GM12872 (cell line): ENCODE results near the gene GLYR1.

ENCODE experiments used
- TF ChIP-seq, protein P1 (sequence below): IDR thresholded peaks from 3 replicates; pipeline ENCODE4 v1.5.1; 2011; ENCODE audit warnings: low read depth, mild to moderate bottlenecking, low read length, moderate library complexity; ENCODE audit not compliant: insufficient read depth

Gene GLYR1

DNA sequence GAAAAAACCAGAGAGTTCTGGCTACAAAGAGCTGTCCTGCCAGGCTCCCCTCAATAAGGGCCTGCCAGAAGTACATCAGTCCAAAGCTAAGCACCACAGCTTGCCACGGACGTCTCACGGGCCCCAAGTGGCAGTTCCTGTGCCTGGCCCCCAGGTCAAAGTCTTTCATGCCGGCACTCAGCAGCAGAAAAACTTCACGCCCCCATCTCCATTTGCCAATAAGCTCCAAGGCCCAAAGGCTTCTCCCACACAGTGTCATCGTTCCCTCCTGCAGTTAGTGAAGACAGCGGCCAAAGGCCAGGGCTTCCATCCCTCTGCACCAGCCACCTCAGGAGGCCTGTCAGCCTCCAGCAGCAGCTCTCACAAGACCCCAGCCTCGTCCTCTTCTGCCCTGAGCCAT is 27.6 kb upstream of the GLYR1 start:
- TF ChIP-seq, protein P1, sequence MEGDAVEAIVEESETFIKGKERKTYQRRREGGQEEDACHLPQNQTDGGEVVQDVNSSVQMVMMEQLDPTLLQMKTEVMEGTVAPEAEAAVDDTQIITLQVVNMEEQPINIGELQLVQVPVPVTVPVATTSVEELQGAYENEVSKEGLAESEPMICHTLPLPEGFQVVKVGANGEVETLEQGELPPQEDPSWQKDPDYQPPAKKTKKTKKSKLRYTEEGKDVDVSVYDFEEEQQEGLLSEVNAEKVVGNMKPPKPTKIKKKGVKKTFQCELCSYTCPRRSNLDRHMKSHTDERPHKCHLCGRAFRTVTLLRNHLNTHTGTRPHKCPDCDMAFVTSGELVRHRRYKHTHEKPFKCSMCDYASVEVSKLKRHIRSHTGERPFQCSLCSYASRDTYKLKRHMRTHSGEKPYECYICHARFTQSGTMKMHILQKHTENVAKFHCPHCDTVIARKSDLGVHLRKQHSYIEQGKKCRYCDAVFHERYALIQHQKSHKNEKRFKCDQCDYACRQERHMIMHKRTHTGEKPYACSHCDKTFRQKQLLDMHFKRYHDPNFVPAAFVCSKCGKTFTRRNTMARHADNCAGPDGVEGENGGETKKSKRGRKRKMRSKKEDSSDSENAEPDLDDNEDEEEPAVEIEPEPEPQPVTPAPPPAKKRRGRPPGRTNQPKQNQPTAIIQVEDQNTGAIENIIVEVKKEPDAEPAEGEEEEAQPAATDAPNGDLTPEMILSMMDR, result no peak

DNA sequence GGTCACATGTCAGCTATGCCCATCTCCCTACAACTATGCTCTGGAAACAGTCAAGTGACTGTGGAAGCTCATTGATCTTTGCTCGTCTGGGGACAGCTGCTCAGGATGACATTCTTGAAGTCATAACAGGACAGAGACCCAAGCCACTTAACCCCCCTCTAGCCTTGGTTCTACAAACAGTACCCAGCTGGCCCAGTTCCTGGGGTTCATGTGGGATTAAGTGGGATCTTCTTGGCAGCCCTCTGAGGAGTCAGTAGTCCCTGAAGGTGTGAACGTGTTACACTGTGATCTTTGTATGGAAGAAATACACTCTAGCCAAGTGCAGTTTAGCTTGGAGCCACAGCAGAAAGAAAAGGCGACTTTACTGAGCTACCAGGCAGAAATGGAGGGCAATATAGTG is 26.0 kb upstream of the GLYR1 start:
- TF ChIP-seq, protein P1, result no peak

DNA sequence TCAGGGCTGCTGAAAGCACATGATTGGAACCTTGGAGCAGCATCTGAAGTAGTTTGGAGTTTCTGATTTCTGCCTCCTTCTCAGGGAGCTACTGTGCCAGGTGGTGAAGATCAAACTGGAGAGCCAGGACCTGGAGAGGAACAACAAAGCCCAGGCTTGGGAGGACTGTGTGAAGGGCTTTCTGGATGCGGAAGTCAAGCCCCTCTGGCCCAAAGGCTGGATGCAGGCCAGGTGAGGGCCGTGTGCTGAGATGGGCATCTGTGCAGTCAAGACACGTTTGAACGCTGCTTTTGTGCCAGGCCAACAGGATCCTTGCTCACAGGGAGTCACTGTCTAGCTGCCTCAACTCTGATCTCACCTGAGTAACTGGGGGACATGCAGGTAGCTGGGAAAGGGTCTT is 24.0 kb upstream of the GLYR1 start:
- TF ChIP-seq, protein P1, result no peak

DNA sequence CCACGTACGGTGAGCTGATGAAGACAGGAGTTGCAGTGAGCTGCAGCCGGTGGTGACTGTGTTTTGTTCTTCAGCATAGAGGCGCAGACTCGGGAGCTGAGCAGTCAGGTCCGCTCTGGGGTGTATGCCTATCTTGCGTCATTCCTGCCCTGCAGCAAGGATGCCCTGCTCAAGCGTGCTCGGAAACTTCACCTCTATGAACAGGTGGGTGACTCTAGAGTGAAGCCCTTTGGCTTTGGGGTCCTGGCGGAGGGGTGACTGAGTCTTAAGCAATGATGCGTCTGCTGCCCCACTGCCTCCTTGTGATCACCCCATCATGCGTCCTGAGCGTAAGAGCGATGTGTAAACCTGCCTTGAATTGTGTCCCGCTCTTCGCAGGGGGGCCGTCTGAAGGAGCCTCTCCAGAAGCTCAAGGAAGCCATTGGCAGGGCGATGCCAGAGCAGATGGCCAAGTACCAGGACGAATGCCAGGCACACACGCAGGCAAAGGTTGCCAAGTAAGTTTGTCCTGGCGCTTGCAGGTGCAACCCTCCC is 23.1 kb upstream of the GLYR1 start:
- TF ChIP-seq, protein P1, result no peak

DNA sequence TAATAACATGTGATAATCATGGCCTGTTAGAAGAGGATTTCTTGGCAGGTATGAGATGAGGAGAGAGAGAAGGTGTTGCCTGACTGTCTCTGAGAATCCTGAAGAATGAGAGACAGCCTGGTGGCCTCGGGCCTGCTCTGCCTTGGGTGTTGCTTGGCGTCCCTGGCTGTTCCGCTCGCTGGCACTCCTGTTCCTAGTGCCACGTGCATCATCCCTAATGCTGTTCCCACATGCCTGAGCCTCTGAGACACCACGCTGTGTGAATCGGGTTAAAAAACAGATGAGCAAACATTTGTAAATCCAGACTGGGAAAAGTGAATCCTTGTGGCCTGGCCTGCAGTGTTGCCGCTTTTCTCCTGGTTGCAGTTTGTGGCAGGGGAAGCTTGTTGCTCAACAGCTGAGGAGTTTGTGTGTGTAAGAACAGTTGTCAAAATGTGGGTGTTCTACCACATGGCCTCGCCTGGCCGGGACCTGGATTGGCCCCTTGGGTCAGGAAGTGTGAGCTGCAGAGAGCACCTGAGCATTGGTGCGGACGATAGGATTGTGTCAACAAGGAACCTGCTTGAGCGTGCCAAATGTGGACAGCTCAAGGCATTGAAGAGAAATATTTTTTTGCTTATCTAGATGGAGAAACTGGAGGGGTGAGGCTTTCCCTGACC is 22.2 kb upstream of the GLYR1 start:
- TF ChIP-seq, protein P1, result no peak

DNA sequence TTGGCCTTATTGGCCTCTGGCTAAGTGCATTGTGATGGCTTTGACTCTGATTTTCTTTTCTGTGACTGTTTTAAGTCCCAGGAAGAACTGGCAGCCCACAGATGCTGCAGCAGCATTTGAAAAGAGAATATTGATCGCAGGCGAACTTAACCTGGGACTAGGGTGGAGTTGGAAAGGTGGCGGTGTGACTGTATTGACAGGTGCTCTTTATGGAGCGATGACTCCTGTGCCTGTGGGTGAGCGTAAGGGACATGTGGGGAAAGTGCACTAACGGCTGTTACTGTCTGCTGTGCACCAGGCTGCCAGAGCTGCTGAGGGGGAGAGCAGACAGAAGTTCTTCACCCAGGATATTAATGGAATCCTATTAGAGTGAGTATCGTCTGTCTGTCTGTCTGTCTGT is 21.4 kb upstream of the GLYR1 start:
- TF ChIP-seq, protein P1, result no peak

DNA sequence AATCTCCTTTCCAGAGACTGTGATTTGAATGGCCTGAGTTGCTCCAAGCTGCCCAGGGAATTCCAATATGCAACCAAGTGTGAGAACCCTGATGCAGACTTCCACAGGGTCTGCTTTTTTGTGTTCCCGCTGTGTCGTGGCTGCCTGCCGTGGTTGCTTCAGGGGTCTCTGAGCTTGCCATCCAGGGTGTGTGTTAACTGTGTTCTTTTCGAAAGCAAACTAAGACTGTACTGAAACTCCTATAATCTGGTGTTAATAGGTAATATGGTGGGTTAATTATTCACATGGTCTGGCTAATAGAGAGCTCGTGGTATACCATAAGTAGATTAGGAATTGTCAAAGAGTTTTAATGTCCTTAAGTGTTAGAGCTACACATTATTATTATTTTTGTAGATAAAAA is 20.9 kb upstream of the GLYR1 start:
- TF ChIP-seq, protein P1, result no peak

DNA sequence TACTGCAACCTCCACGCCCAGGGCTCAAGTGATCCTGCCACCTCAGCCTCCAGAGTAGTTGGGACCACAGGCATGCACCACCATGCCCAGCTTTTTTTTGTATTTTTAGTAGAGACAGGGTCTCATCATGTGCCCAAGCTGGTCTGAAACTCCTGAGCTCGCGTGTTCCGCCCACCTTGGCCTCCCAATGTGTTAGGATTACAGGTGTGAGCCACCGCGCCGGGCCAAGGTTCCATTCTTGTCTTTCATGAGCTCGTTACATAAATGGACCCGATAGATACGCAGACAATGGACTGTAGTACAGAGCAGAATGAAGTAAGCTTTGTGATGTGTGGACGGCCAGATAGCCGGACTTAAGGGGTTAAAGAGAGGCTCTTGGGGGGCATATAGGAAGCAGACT is 19.5 kb upstream of the GLYR1 start:
- TF ChIP-seq, protein P1, result no peak
